C4-2B (cell line): ENCODE results near the gene AKAP12.

Source experiments
- ZFX ChIP-seq: fragments of 450-650 bp; IDR thresholded peaks from 2 replicates; pipeline ENCODE4 v1.6.1; 2017
- TF ChIP-seq, protein P1 (sequence below): fragments of 450-650 bp; conservative IDR thresholded peaks from 2 replicates; pipeline ENCODE4 v1.5.1; 2017; ENCODE audit warnings: mild to moderate bottlenecking

DNA sequence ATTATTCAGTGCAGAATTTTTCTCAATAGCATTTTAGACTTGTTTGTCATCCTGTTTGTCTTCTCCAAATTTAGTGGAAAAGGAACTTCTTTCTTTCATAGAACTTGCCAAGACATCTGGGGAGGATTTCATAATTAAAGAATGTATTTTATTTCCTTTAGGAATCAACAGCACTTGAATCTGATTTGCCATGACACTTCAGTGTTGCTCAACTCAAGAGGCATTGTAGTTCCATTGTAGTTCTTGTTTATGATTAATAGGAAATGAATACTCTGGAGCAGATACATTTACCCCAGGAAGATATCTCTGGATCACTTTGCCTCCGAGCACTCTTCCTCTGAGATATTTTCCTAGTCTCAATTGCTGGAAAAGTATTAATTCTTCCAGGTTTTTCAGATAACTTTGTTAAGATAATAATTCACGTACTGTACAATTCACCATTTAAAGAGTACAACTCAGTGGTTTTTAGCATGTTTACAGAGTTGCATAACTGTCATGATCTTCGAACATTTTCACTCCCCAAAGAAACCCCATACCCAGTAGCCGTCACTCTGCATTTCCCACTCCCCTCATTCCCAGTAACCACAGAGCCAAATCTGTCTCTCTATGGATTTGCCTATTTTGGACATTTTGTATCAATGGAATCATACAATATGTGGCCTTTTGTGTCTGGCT is 29.7 kb downstream of the AKAP12 start:
- TF ChIP-seq, protein P1, sequence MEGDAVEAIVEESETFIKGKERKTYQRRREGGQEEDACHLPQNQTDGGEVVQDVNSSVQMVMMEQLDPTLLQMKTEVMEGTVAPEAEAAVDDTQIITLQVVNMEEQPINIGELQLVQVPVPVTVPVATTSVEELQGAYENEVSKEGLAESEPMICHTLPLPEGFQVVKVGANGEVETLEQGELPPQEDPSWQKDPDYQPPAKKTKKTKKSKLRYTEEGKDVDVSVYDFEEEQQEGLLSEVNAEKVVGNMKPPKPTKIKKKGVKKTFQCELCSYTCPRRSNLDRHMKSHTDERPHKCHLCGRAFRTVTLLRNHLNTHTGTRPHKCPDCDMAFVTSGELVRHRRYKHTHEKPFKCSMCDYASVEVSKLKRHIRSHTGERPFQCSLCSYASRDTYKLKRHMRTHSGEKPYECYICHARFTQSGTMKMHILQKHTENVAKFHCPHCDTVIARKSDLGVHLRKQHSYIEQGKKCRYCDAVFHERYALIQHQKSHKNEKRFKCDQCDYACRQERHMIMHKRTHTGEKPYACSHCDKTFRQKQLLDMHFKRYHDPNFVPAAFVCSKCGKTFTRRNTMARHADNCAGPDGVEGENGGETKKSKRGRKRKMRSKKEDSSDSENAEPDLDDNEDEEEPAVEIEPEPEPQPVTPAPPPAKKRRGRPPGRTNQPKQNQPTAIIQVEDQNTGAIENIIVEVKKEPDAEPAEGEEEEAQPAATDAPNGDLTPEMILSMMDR = no peak
- no peak for TF ChIP-seq ZFX
